Suprapubic skin (tissue), 3 donors: ENCODE data around the gene TMEM164.

Experiments
- CTCF ChIP-seq, 2 donors: fragments of 200-600 bp in 1 of 2; fragments of 450-650 bp in 1 of 2; sonication (generic) in 1 of 2; IDR thresholded peaks; one replicate each; pipeline ENCODE4 v1.5.1; 2016 to 2019; ENCODE audit warnings: antibody characterized with exemption in 2 of 2, mild to moderate bottlenecking in 1 of 2, moderate library complexity in 1 of 2
- POLR2A ChIP-seq, 2 donors: fragments of 450-650 bp; IDR thresholded peaks; one replicate each; pipeline ENCODE4 v1.6.1; 2017; ENCODE audit warnings: antibody characterized with exemption in 2 of 2, mild to moderate bottlenecking in 2 of 2, moderate library complexity in 2 of 2

- TF ChIP-seq CTCF (IDR thresholded peaks at IDR 0.05) (no peak), POLR2A (IDR thresholded peaks at IDR 0.05) (no peak)
Measured at GRCh38 chrX:110036162-110037033, 33.5 kb downstream of the TMEM164 start.
